HG02610 (cell line): ENCODE data around the gene CHRNA9.
A peak's percentile ranks its signal among the peaks of the same experiment; 100 is the strongest.

Experiments
- ATAC-seq: cut with Tn5 transposase; IDR thresholded peaks from one replicate; pipeline ENCODE4 v1.9.1; 2021; ENCODE audit warnings: mild to moderate bottlenecking, moderate library complexity; ENCODE audit not compliant: unreplicated experiment

Gene CHRNA9

GRCh38 chr4:40337051-40337450, 1.9 kb downstream of the CHRNA9 start:
- ATAC-seq, result no peak

- no peak for ATAC-seq
Measured at GRCh38 chr4:40337523-40337922, 2.4 kb downstream of the CHRNA9 start.

- no peak for ATAC-seq
Measured at GRCh38 chr4:40340030-40340429, 4.9 kb downstream of the CHRNA9 start.

- no peak for ATAC-seq
Measured at GRCh38 chr4:40347472-40347871, 12.3 kb downstream of the CHRNA9 start.

DNA sequence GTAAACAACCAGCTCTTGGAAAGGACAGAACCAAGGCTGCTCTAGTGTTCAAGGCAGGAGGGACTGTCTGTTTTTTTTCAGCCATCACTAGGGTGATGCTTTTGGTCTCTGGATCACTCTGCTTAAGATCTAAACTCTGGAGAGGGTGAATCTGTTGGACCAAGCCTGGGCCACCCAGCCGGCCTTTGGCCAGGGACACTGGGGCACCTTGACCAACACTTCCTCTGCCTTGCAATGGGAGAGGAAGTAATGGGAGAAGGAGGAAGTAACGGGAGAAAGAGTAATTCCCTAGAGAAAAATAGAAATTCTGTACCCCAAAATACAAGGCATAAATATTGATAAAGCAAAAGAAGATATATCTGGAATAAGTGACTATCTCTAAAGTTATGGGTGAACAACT, 12.9 kb downstream of the CHRNA9 start:
- ATAC-seq, result no peak

DNA sequence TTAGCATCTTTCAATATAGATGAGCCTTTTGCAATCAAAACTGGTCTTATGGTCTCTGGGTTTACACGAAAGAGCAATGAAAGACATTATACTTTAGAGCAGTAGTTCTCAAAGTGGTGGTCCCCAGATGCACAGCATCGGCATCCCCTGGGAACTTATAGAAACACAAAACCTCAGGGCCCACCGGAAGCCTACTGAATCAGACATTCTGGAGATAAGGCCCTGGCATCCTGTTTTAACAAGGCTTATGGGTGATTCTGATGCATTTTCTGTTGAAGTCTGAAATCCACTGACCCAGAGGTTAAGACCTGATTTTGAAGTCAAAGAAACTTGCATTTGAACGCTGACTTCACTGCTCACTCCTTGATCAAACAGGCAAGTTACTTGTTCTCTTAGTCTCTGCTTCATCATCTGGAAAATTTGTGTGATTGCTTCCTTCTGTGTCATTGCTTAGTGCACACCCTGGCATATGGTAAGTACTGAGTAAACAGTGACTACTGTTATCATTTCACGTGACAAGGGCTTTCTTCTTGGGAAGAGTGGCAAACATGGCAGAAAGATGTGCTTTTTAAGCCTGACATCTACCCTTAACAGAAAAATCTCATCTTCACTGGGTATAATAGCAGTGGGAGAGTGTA, 14.5 kb downstream of the CHRNA9 start:
- no peak for ATAC-seq

DNA sequence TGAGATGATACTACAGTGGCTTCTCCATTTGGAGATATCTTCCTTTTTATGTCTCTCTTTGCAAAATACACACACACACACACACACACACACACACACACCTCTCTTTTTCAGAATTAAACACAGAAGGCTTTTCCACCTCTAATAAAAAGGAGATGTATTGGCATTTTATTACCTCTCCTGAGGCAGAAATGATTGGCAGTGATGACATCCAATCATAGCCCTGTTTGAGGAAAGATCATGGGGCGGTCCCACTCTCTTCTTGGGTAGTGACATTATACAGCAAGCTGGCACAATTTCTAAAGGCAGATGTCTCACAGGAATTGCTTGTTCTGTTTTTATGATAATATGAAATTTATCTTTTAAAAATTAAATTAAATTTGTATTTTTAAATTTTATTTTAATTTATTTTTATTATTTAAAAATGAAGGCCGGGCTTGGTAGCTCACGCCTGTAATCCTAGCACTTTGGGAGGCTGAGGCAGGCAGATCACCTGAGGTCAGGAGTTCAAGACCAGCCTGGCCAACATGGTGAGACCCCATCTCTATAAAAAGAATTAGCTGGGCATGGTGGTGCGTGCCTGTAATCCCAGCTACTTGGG, 15.6 kb downstream of the CHRNA9 start:
- ATAC-seq, result no peak

DNA sequence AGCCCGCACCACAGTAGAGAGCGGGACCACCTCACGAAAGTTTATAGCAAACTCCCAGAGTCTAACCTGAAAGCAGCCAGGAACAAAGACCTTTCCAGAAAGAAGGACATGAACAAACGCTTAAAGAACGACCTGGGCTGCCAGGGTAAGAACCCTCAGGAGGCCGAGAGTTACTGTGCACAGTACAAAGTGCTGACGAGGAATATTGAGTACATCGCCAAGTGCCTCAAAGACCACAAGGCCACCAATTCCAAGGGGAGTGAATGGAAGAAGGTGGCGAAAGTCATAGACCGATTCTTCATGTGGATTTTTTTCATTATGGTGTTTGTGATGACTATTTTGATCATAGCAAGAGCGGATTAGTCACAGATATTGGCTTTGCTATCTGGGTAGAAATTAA, 19.0 kb downstream of the CHRNA9 start:
- ATAC-seq, result no peak

GRCh38 chr4:40355131-40355530, 20.0 kb downstream of the CHRNA9 start:
- no peak for ATAC-seq

- ATAC-seq, result no peak
Measured at GRCh38 chr4:40357738-40358137, 22.6 kb downstream of the CHRNA9 start.

GRCh38 chr4:40361338-40361737, 26.2 kb downstream of the CHRNA9 start:
- ATAC-seq, result no peak

DNA sequence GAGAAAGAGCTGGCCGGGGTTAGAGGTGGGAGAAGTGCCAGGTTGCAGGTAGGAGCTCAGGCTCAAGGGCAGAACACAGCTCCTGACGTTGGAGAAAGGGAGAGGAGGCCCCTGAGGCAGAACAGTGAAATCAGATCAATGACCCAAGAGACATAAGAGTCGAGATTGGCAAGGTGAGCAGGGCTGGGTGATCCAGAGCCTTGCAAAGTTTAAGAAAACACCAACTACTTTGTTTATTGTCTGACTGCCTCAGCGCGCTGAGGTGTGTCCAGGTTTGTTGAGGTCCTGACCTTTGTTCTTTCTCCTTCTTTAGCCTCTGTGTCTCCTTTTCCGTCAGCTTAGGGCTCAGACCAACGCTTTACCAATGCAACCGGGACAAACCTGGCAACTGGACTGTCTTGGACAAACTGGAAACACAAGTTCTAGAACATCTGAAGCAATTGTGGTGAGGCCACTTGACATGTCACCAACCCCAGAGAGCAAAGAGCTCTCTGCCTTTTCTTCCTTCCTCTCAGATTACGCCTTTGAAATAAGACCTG, 28.3 kb downstream of the CHRNA9 start:
- ATAC-seq, result no peak

GRCh38 chr4:40363945-40364344, 28.8 kb downstream of the CHRNA9 start:
- no peak for ATAC-seq

DNA sequence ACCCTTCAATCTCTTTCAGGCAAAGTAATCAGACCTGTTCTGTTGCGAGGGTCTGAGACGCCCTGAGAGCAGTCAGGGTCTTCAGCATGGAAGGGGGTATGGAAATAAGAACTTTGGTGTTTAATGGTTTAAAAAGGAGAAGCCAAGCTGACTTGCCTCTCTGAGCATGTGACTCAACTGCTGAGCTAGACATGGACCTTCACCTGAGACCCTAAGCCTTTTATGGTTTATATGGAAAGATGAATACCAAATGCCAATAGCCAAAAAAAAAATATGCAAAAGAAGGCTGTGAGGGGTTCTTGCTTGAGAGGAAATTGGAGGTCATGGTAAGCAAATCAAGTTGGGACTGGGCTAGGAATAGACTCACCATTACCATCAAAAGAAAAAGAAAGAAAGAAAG, 30.6 kb downstream of the CHRNA9 start:
- no peak for ATAC-seq

DNA sequence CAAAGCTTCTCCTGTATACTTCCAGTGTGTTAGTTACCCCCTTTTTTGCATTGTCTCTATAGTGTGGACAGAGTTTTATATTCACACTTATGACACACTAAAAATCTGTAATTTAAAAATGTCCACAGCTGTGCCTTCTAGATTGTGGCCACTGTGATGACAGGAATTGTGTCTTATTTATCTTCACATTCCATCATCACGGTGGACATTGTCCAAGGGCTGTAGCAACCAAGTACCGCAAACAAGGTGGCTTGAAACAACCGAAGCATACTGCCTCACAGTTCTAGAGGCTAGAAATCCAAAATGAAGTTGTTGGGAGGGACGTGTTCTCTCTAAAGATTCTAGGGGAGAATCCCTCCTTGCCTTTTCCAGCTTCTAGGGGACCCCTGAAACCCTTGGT, 32.3 kb downstream of the CHRNA9 start:
- no peak for ATAC-seq

DNA sequence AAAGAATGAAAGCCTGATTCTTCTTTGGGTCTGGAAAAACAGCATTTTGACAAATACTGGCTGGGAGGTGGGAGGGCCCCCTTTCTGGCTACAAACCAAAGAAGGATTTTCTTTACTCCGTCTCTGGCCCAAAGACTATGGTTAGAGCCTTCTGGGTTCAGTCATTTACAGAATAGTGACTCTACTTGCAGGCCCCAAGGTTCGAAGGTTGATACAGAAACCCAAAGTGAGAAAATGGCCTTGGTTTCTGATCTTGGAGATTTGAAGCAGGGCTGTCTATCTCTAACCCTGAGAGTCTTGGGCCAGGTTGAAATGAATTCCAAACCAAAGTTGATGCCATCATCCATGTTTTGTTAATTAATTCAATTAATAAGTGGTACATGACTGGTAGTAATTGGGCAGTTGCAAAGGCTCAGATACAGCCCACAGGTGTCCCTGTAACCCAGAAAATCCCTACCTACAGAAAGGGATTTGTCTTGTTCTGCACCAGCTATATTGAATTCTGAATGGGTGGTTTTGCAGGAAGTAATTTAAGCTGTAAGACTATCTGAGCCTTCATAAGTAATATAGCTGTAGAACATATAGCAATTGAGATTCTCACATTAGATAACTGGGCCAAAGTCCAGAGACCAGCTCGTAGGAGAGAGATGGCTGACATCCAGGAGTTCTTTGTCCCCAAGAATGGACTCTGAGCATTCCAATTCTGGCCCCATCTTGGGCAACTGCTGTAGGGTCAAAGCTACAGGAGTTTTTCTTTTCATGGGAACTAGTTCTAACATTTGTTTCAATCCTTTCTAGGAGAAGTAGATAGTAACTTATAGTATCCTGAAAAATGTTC, 34.5 kb downstream of the CHRNA9 start:
- ATAC-seq, result peak; percentile 65

DNA sequence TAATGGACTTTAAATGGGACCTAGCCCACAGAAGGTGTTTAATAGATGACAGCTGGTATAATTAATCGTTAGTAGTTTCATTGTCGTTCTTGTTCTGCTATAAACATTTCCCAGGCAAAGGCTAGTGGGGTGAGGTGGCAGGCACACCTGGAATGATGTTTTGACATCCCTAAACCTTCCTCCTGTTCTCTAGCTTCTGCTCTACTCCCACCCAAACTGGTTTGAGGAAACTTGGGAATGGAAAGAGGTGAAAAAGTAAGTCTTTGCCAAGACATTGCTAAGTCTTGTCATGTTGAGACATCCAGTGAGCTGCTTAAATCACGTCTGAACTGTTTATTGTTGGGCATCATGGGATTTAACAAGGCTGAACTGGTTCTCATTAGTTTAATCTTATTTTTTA, 37.5 kb downstream of the CHRNA9 start:
- ATAC-seq, result no peak

GRCh38 chr4:40373636-40374035, 38.5 kb downstream of the CHRNA9 start:
- no peak for ATAC-seq

DNA sequence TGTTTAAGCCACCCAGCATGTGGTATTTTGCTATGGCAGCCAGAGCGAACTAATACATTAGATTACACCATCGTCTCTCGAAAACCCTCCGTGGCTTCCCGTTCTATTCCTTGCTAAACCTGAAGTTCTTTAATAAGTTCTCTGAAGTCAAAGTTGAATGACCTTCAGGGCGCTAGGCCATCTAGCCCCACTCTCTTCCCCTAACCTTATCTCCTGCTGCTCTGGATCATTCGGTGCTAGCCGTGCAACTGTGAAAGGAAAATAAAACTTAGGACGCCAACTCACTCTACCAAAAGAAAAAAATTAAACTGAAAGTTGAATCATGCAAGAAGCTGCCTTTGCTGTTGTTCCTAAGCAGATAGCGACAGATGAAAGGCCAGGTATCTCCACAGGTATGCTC, 40.0 kb downstream of the CHRNA9 start:
- ATAC-seq, result no peak

DNA sequence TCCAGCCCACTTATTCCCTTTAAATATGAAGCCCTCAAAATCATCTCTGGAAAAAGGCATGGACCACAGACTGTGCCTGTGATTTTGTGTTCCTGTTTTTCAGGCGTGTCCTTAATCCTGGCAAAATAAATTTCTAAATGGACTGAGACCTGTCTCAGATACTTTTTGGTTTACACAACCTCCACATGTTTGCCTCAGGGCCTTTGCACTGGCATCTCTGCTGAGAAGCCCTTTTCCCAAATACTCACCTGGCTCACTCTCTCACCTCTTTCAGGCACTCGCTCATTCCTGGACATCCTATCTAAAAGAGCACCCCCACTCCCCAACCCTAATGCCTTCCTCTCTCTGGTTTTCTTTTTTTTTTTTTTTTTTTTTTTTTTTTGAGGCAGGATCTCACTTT, 40.5 kb downstream of the CHRNA9 start:
- ATAC-seq, result no peak

DNA sequence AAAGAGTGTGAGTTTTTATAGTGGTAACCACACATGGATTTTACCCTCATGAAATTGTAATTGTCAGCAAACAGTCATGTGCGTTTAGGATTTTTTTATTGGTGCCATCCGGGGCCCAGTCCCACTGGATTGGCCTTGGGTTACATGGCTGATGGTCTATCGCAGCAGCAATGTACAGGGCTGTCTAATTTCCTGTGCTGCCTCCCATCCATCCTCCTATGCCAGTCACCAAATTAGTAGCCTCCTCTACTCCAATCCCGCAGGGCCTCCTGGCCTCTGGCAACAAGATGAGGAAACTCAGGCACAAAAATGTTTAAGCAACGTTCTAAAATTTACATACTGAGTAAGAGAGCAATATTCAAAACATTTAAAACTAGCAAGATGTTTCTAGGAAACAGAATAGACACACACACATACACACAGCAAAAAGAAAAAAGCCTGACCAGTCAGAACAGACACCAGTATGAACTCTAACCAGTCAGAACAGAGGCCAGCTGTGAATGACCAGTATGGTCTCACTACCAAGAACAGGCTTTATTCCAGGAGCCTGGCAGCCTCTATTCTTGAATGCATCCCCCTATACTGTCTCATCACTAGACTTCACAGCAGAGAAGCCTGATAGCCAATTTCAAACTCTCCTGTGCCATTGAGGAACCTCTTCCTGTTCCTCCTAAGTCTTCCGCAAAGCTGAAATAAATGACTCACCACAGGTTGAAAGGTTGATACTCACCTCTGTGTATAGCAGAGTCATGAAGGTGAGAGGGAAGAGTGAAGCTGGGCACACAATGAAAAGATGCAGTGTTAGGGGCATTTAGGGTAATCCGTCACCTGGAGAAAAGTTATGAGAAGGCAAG, 42.6 kb downstream of the CHRNA9 start:
- no peak for ATAC-seq
